ENCODE data around the gene RANBP3L. TPM values are rescaled to one million over a fixed set of nuclear protein-coding genes. Genes with fewer than 3 reads are reported as not detected.

RANBP3L gene
- polyA plus RNA-seq, 1 experiment, result not detected

DNA sequence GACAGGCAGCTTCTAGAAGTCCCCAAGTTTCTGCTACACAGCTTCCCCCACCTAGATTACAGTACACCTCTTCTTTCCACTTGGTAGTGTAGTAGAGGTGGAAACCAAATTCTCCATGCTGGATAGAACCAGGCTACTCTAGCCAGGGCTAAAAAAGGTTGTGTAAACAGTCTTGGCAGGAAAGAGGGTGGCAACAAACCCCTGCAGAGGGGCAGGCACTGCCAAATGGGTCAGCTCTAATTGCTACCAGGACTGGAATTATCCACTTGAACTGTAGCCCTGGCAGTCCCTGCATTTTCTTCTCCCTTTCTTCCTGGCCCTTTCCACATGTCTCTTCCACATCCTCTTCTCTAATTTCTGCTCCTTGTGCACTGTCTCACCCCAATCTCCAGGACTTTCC is 24.8 kb downstream of the RANBP3L start:
- TF ChIP-seq, protein P1, sequence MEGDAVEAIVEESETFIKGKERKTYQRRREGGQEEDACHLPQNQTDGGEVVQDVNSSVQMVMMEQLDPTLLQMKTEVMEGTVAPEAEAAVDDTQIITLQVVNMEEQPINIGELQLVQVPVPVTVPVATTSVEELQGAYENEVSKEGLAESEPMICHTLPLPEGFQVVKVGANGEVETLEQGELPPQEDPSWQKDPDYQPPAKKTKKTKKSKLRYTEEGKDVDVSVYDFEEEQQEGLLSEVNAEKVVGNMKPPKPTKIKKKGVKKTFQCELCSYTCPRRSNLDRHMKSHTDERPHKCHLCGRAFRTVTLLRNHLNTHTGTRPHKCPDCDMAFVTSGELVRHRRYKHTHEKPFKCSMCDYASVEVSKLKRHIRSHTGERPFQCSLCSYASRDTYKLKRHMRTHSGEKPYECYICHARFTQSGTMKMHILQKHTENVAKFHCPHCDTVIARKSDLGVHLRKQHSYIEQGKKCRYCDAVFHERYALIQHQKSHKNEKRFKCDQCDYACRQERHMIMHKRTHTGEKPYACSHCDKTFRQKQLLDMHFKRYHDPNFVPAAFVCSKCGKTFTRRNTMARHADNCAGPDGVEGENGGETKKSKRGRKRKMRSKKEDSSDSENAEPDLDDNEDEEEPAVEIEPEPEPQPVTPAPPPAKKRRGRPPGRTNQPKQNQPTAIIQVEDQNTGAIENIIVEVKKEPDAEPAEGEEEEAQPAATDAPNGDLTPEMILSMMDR (IDR thresholded peaks at IDR 0.05; ENCODE audit: low read depth, low read length), result no peak

DNA sequence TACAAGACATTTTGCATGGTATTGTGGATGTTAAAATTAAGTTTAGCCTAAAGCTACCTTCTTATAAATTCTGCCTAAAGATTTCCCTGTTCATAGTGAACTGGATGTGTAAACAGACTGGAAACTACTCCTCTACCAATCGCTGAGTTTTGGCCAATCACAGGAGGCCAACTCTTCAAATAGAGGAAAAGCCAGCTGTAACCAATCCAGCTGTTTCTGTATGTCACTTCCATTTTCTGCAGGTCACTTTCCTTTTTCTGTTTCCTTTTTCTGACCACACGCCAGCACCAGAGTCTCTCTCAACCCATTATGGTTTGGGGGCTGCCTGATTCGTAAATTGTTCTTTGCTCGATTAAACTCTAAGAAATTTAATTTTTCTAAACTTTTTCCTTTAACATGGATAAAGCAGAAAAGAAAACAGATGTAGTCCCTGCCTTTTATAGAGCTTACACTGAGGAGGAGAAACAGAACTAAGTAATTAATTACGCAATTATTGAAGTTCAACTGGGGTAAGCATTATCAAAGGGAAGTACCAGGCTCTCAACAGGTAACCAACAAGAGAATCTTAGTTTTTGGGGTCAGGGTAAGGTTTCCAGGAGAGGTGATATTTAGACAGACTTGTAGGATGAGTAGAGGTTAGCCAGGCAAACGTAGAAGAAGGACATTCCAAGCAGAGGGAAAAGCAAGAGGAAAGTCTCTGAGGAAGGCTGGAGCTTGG is 27.7 kb downstream of the RANBP3L start:
- POLR2A ChIA-PET, result no interaction called here
- CTCF ChIA-PET, result interaction anchor here (0.9 to 4.1 kb wide), 4 partner anchors 8 to 195 kb away, joined by 4 to 23 read pairs (median 4); no protein-coding TSS in a partner anchor
- Histone ChIP-seq H3K27me3 (ENCODE audit: control insufficient read depth, insufficient read depth, low read length) (peaks cover 8% of the 10 kb centered on the region), H3K27ac (ENCODE audit: low read depth, low read length) (no peak overlapping the region), H3K9me3 (ENCODE audit: control insufficient read depth, insufficient read depth, low read length) (no peaks in the 10 kb centered on the region), H3K4me3 (ENCODE audit: low read depth, low read length) (no peak overlapping the region)
- DNase-seq (ENCODE audit: low read depth, low spot score), result no peak
- TF ChIP-seq, protein P1 (IDR thresholded peaks at IDR 0.05; ENCODE audit: low read depth, low read length), result no peak

More for the DNA sequence above, 24.8 kb downstream of the RANBP3L start:
- Histone ChIP-seq H3K4me3 (ENCODE audit: low read depth, low read length) (no peak overlapping the region), H3K27me3 (ENCODE audit: control insufficient read depth, insufficient read depth, low read length) (peaks cover 6% of the 10 kb centered on the region), H3K9me3 (ENCODE audit: control insufficient read depth, insufficient read depth, low read length) (no peaks in the 10 kb centered on the region), H3K27ac (ENCODE audit: low read depth, low read length) (no peak overlapping the region)
- DNase-seq (ENCODE audit: low read depth, low spot score), result no peak
- ChIA-PET CTCF (interaction anchor here (4.1 kb wide), 1 partner anchor 11 kb away, joined by 23 read pairs; no protein-coding TSS in a partner anchor), POLR2A (no interaction called here)

DNA sequence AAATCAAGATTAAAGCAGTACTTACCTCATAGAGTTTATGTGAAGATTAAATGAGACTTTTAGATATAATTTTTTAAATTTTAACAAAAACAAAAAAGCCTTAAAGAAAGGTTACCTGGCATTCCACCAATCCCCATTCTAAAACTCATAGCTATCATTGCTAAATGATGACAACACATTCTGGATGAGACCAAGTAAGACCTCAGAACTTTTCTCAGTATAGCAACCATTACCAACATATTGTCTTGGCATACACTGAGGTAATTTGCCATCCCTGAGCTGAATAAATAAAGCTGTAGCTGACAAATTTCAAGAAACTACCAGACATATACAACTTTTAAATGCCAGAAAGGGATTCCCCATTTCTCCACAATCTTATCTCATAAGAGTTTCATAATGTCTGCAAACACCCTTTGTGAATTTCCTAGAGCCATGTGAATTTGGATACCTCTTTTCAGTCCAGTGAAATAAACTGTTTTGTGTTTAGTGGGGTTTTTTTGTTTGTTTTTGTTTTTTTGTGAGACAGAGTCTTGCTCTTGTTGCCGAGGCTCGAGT is 29.5 kb downstream of the RANBP3L start:
- ChIA-PET CTCF (interaction anchor here (0.6 to 2.9 kb wide), 4 partner anchors 34 to 423 kb away, joined by 4 to 16 read pairs (median 5); no protein-coding TSS in a partner anchor), POLR2A (no interaction called here)
- Histone ChIP-seq H3K4me3 (ENCODE audit: low read depth, low read length) (no peak overlapping the region), H3K27me3 (ENCODE audit: control insufficient read depth, insufficient read depth, low read length) (peaks cover 8% of the 10 kb centered on the region), H3K27ac (ENCODE audit: low read depth, low read length) (no peak overlapping the region), H3K9me3 (ENCODE audit: control insufficient read depth, insufficient read depth, low read length) (no peaks in the 10 kb centered on the region)
- TF ChIP-seq, protein P1 (IDR thresholded peaks at IDR 0.05; ENCODE audit: low read depth, low read length), result no peak
- DNase-seq (ENCODE audit: low read depth, low spot score), result no peak

DNA sequence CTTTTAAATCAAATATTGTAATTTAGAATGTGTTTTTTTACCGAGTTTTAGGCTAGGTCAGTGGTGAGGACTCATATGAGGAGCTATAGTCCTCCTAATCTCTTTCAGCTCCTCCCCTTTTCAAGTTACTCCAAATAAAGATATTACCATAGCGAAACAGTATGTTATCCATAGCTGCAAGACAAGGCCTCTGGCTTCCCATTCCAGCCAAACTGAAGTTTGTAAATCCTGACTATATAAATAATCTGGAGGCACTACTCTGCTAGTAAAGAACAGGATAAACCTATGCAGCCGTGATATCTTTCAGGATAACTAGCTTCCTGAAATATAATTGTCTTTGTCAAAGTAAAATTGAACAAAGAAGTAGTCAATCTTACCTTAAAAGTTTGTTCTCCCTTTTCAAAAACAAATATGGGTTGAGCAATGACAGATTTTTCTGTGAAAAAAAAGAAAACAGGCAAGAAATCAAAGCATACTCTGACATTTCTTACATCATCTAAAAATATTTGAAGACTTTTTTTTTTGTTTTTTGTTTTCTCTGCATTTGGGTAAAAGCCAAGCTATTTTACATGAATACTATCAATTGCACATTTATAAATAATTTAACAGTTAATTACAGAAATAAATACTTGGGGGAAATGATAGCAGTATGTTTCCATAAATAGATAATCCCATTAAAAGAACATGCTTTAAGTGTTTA is 30.7 kb downstream of the RANBP3L start:
- no peak overlapping the region for H3K27ac ChIP-seq (ENCODE audit: low read depth, low read length)
- H3K27me3 ChIP-seq (ENCODE audit: control insufficient read depth, insufficient read depth, low read length), result peaks cover 3% of the 10 kb centered on the region
- TF ChIP-seq, protein P1 (IDR thresholded peaks at IDR 0.05; ENCODE audit: low read depth, low read length), result no peak
- no peak overlapping the region for H3K4me3 ChIP-seq (ENCODE audit: low read depth, low read length)
- no peaks in the 10 kb centered on the region for H3K9me3 ChIP-seq (ENCODE audit: control insufficient read depth, insufficient read depth, low read length)
- ChIA-PET POLR2A (no interaction called here), CTCF (interaction anchor here (0.5 to 2.9 kb wide), 4 partner anchors 35 to 192 kb away, joined by 3 to 16 read pairs (median 4); no protein-coding TSS in a partner anchor)
- no peak for DNase-seq (ENCODE audit: low read depth, low spot score)

Data from AG04450 (cell line).